ENCODE data around the gene LDHAL6A. TPM values are rescaled to one million over a fixed set of nuclear protein-coding genes. Genes with fewer than 3 reads are reported as not detected.

Gene LDHAL6A
- total and polyA plus RNA-seq, 2 donors from 2014 or later, result 0.47 TPM; not detected in 1

GRCh38 chr11:18463439-18463838 lies 7.8 kb downstream of the LDHAL6A start:
- H3K36me3 ChIP-seq (ENCODE audit: control insufficient read depth in 2 of 3, insufficient read depth in 3 of 3, low read length in 3 of 3), result no peaks in the 10 kb centered on the region
- DNase-seq, result no peak

GRCh38 chr11:18466402-18466801 lies 10.7 kb downstream of the LDHAL6A start:
- no peak for TF ChIP-seq CTCF (IDR thresholded peaks at IDR 0.05; ENCODE audit: borderline replicate concordance, extremely low read depth, insufficient read depth)
- DNase-seq (no peak), FAIRE-seq (no peak)
- H3K4me3 ChIP-seq (ENCODE audit: low read length in 3 of 3), result no peak overlapping the region
- H3K36me3 ChIP-seq (ENCODE audit: control insufficient read depth in 2 of 3, insufficient read depth in 3 of 3, low read length in 3 of 3), result no peaks in the 10 kb centered on the region
- no peak overlapping the region for H3K27ac ChIP-seq (ENCODE audit: low read depth in 2 of 2, low read length in 2 of 2)
- H3K4me1 ChIP-seq (ENCODE audit: control insufficient read depth in 2 of 3, insufficient read depth in 2 of 3, low read depth in 1 of 3, low read length in 3 of 3), result no peaks in the 10 kb centered on the region
- H3K9ac ChIP-seq (ENCODE audit: low read length in 3 of 3), result no peak overlapping the region
- H3K9me3 ChIP-seq (ENCODE audit: control insufficient read depth in 2 of 3, insufficient read depth in 1 of 3, low read length in 3 of 3), result no peaks in the 10 kb centered on the region
- intact Hi-C loops (cut with DNase I), result no loop called here
- H3K27me3 ChIP-seq (ENCODE audit: control insufficient read depth, insufficient read depth, low read length), result no peaks in the 10 kb centered on the region

More at GRCh38 chr11:18463439-18463838, 7.8 kb downstream of the LDHAL6A start:
- intact Hi-C loops (cut with DNase I), result no loop called here
- Histone ChIP-seq H3K27me3 (ENCODE audit: control insufficient read depth, insufficient read depth, low read length) (no peaks in the 10 kb centered on the region), H3K4me1 (ENCODE audit: control insufficient read depth in 2 of 3, insufficient read depth in 2 of 3, low read depth in 1 of 3, low read length in 3 of 3) (no peaks in the 10 kb centered on the region), H3K27ac (ENCODE audit: low read depth in 2 of 2, low read length in 2 of 2) (no peak overlapping the region), H3K4me3 (ENCODE audit: low read length in 3 of 3) (no peak overlapping the region), H3K9me3 (ENCODE audit: control insufficient read depth in 2 of 3, insufficient read depth in 1 of 3, low read length in 3 of 3) (no peaks in the 10 kb centered on the region), H3K9ac (ENCODE audit: low read length in 3 of 3) (no peak overlapping the region)
- FAIRE-seq, result no peak
- no peak for TF ChIP-seq CTCF (IDR thresholded peaks at IDR 0.05; ENCODE audit: borderline replicate concordance, extremely low read depth, insufficient read depth)

GRCh38 chr11:18468059-18468458 lies 12.4 kb downstream of the LDHAL6A start:
- H3K36me3 ChIP-seq (ENCODE audit: control insufficient read depth in 2 of 3, insufficient read depth in 3 of 3, low read length in 3 of 3), result no peaks in the 10 kb centered on the region
- no peaks in the 10 kb centered on the region for H3K4me1 ChIP-seq (ENCODE audit: control insufficient read depth in 2 of 3, insufficient read depth in 2 of 3, low read depth in 1 of 3, low read length in 3 of 3)
- intact Hi-C loops (cut with DNase I), result no loop called here
- no peaks in the 10 kb centered on the region for H3K27me3 ChIP-seq (ENCODE audit: control insufficient read depth, insufficient read depth, low read length)
- H3K4me3 ChIP-seq (ENCODE audit: low read length in 3 of 3), result no peak overlapping the region
- DNase-seq (no peak), FAIRE-seq (no peak)
- no peak for TF ChIP-seq CTCF (IDR thresholded peaks at IDR 0.05; ENCODE audit: borderline replicate concordance, extremely low read depth, insufficient read depth)
- H3K27ac ChIP-seq (ENCODE audit: low read depth in 2 of 2, low read length in 2 of 2), result no peak overlapping the region
- no peaks in the 10 kb centered on the region for H3K9me3 ChIP-seq (ENCODE audit: control insufficient read depth in 2 of 3, insufficient read depth in 1 of 3, low read length in 3 of 3)
- H3K9ac ChIP-seq (ENCODE audit: low read length in 3 of 3), result no peak overlapping the region

- Histone ChIP-seq H3K36me3 (ENCODE audit: control insufficient read depth in 2 of 3, insufficient read depth in 3 of 3, low read length in 3 of 3) (no peaks in the 10 kb centered on the region), H3K27ac (ENCODE audit: low read depth in 2 of 2, low read length in 2 of 2) (no peak overlapping the region), H3K9me3 (ENCODE audit: control insufficient read depth in 2 of 3, insufficient read depth in 1 of 3, low read length in 3 of 3) (no peaks in the 10 kb centered on the region), H3K27me3 (ENCODE audit: control insufficient read depth, insufficient read depth, low read length) (no peaks in the 10 kb centered on the region), H3K9ac (ENCODE audit: low read length in 3 of 3) (no peak overlapping the region), H3K4me3 (ENCODE audit: low read length in 3 of 3) (no peak overlapping the region), H3K4me1 (ENCODE audit: control insufficient read depth in 2 of 3, insufficient read depth in 2 of 3, low read depth in 1 of 3, low read length in 3 of 3) (no peaks in the 10 kb centered on the region)
- intact Hi-C loops (cut with DNase I), result no loop called here
- FAIRE-seq (no peak), DNase-seq (no peak)
- TF ChIP-seq CTCF (IDR thresholded peaks at IDR 0.05; ENCODE audit: borderline replicate concordance, extremely low read depth, insufficient read depth), result no peak
Measured at GRCh38 chr11:18468961-18469360, 13.3 kb downstream of the LDHAL6A start.

Data from kidney (tissue), 14 donors.